Measurements from ENCODE around the gene BEGAIN.

GRCh38 chr14:100554082-100554677 is 33.0 kb downstream of the BEGAIN start:
- TF ChIP-seq CTCF (IDR thresholded peaks at IDR 0.05) (no peak), POLR2AphosphoS5 (IDR thresholded peaks at IDR 0.05) (no peak), EP300 (IDR thresholded peaks at IDR 0.05) (no peak), POLR2A (IDR thresholded peaks at IDR 0.05) (no peak)
